ENCODE measurements around the gene CBFA2T3.

- TF ChIP-seq EZH2 (IDR thresholded peaks at IDR 0.05): no peak
- no peak for TF ChIP-seq FOXP2 (optimal IDR thresholded peaks at IDR 0.05; ENCODE audit: control extremely low read depth, extremely low read length, insufficient read depth)
Measured at GRCh38 chr16:88938777-88939244, 38.2 kb downstream of the CBFA2T3 start.
